ENCODE data around the gene ZNF219.

Gene ZNF219

DNA sequence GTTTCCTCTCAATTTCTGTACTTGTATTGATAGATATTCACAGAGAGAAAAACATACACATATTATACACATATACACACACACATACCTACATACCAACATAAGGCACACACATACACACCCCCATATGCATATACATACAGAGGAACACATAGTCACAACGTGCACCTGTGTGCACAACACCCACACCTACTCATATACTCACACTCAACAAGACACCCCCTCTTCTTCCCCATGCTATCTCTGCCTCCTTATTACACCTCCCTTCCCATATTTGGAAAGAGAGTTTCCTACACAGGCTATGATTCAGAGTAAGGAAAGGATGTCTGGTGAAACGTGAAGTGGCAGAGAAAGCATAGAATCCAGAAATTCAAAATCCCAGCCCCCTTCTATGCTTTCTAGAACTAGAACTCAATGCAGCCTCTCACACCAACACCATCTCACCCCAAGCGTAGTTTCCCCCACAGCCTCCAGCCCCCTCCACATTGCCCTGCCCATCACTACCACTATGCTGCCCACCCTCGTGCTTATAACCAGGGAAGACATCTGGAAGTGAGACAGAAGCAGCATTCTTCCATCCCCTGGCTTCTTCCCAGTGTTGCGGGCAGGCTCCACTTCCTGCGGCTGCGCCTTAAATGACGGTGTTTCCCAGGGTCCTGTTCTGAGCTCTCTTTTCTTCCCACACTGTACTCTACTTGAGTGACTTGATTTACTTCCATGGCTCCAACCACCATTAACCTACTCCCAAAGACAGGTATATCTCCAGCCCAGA is 38.4 kb downstream of the ZNF219 start:
- no peak for DNase-seq (ENCODE audit: low read depth)
- peaks cover 56% of the 10 kb centered on the region for H3K4me1 ChIP-seq (ENCODE audit: control insufficient read depth, insufficient read depth, low read length)
- no peak overlapping the region for H3K4me3 ChIP-seq (ENCODE audit: low read length)
- no peaks in the 10 kb centered on the region for H3K36me3 ChIP-seq (ENCODE audit: control insufficient read depth, insufficient read depth, low read length, severe bottlenecking)
- H3K9me3 ChIP-seq (ENCODE audit: control insufficient read depth, low read length), result no peaks in the 10 kb centered on the region
- H3K27me3 ChIP-seq (replicated peaks; ENCODE audit: control insufficient read depth, insufficient read depth, low read length), result no peaks in the 10 kb centered on the region
- H3K9ac ChIP-seq (ENCODE audit: low read length), result no peak overlapping the region

DNA sequence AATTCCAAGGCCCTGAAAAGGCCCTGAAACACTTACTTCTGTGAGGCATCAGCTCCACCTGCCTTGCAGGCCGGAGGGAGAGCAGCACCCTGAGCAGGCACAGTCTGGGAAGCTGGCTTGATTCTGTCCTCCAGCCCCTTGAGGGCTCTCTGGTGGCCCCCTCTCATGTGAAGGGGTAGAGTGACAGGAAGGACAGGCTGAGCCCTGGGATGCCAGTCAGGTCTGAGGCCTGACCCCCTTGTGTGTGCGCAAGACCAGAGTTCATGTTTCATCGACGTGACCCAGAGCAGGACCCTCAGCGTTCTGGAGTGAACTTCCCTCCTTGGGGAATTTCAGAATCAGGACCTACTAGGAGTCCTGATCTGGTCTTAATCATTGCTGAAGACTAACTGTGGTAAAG is 39.6 kb downstream of the ZNF219 start:
- no peak overlapping the region for H3K9ac ChIP-seq (ENCODE audit: low read length)
- H3K4me1 ChIP-seq (ENCODE audit: control insufficient read depth, insufficient read depth, low read length), result peaks cover 47% of the 10 kb centered on the region
- DNase-seq (ENCODE audit: low read depth), result no peak

DNA sequence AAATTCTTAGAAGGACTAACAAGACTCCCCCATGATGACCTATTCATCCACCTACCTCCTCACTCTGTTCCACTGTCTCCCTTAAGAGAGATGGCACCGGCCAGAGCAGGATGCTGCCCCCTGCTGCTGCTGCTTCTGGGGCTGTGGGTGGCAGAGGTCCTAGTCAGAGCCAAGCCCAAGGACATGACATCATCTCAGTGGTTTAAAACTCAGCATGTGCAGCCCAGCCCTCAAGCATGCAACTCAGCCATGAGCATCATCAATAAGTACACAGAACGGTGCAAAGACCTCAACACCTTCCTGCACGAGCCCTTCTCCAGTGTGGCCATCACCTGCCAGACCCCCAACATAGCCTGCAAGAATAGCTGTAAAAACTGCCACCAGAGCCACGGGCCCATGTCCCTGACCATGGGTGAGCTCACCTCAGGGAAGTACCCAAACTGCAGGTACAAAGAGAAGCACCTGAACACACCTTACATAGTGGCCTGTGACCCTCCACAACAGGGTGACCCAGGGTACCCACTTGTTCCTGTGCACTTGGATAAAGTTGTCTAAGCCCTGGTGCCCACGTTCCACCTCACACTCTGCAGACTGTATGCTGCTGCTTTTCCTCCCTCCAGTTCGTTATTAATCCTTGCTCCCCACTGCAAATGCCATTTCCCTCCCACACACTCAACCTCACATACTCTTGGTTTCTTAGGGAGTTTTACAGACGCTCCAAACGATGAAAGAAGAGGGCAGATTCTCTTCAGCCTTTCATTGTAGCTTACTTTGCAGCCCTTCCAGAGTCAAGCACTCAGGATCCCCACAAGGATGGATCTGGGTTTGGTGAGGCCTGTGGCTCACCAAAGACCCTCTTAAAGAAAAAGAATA is 40.4 kb downstream of the ZNF219 start, which contains the start of gene RNASE8:
TSS of gene RNASE8 (plus strand) at position 20 of the 873 bp plus-strand sequence. CDS start at position 91, 71 bp downstream.
- no peak within 1 kb of the TSS for H3K4me3 ChIP-seq (ENCODE audit: low read length)
- no peaks in the 10 kb centered on the region for H3K36me3 ChIP-seq (ENCODE audit: control insufficient read depth, insufficient read depth, low read length, severe bottlenecking)
- no peaks in the 10 kb centered on the region for H3K27me3 ChIP-seq (replicated peaks; ENCODE audit: control insufficient read depth, insufficient read depth, low read length)
- no peaks in the 10 kb centered on the region for H3K9me3 ChIP-seq (ENCODE audit: control insufficient read depth, low read length)
- H3K9ac ChIP-seq (ENCODE audit: low read length), result no peak within 1 kb of the TSS
- H3K4me1 ChIP-seq (ENCODE audit: control insufficient read depth, insufficient read depth, low read length), result peaks cover 38% of the 10 kb centered on the region
- DNase-seq (ENCODE audit: low read depth), result no peak

More for the DNA sequence above, 39.6 kb downstream of the ZNF219 start:
- no peaks in the 10 kb centered on the region for H3K9me3 ChIP-seq (ENCODE audit: control insufficient read depth, low read length)
- no peaks in the 10 kb centered on the region for H3K27me3 ChIP-seq (replicated peaks; ENCODE audit: control insufficient read depth, insufficient read depth, low read length)
- no peak overlapping the region for H3K4me3 ChIP-seq (ENCODE audit: low read length)
- H3K36me3 ChIP-seq (ENCODE audit: control insufficient read depth, insufficient read depth, low read length, severe bottlenecking), result no peaks in the 10 kb centered on the region

DNA sequence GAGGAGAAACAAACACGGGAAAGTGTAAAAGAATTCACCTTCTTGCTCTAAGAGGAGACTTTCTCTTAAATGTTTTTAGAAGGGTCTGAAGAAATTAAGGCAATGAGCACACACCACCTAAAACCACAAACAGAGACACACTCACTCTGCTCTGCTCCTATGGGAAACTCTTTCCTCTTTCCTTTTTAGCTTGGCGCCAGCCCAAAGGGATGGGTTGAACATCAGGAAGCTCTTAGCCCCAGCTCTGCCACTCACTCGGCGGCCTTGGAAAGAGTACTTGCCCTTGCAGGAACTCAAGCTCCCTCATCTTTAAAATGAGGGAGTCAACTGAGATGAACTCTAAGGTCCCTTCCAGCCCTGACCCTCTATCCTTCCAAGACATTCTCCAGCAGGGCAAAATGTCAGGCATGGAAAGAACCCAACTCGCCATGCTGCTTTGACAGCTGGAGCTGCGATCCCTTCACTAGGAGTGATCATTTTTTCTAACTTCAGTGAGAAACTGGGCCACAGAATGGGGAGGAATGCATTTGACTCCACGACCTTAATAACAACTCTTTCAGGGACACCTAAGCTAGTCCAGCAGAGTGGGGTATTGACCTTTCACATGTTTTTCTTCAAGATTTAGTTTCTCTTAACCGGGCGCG is 41.8 kb downstream of the ZNF219 start:
- no peaks in the 10 kb centered on the region for H3K36me3 ChIP-seq (ENCODE audit: control insufficient read depth, insufficient read depth, low read length, severe bottlenecking)

DNA sequence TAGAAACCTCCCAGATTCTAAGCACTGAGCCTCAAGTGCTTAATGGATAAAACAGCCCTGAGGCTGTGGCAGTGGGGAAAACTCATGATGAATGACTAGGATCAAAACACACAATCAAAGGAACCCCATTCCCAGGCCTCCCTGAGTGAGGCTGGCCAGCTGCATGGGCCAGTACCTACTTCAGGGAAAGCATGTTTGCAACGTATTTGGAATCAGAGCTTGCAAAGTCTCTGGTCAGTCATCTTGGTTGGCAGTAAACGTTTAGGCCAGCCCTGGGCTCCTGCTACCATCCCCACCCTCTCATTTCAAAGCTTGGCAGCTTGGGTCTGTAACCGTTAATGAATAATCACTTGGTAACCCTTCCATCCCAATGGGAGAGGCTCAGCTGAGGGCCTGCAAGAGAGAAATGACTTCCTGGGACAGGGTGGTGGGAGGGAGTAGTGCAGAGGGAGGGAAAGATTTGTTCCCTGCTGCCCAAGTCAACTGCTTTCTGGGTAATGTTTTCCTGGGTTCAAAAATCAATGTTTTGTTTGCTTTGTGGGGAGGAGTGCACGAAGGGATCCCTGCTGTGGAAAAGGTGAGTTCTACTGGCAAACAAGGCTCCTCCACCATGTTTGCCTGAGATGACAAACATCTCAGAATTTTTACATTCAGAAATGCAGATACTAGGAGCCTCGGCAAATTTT is 42.9 kb downstream of the ZNF219 start:
- DNase-seq (ENCODE audit: low read depth), result no peak
- Histone ChIP-seq H3K9ac (ENCODE audit: low read length) (no peak overlapping the region), H3K4me3 (ENCODE audit: low read length) (no peak overlapping the region), H3K4me1 (ENCODE audit: control insufficient read depth, insufficient read depth, low read length) (peaks cover 15% of the 10 kb centered on the region), H3K36me3 (ENCODE audit: control insufficient read depth, insufficient read depth, low read length, severe bottlenecking) (no peaks in the 10 kb centered on the region), H3K27me3 (replicated peaks; ENCODE audit: control insufficient read depth, insufficient read depth, low read length) (no peaks in the 10 kb centered on the region), H3K9me3 (ENCODE audit: control insufficient read depth, low read length) (no peaks in the 10 kb centered on the region)

More for the DNA sequence above, 41.8 kb downstream of the ZNF219 start:
- no peak for DNase-seq (ENCODE audit: low read depth)
- H3K9me3 ChIP-seq (ENCODE audit: control insufficient read depth, low read length), result no peaks in the 10 kb centered on the region
- H3K9ac ChIP-seq (ENCODE audit: low read length), result no peak overlapping the region
- H3K27me3 ChIP-seq (replicated peaks; ENCODE audit: control insufficient read depth, insufficient read depth, low read length), result no peaks in the 10 kb centered on the region
- peaks cover 26% of the 10 kb centered on the region for H3K4me1 ChIP-seq (ENCODE audit: control insufficient read depth, insufficient read depth, low read length)
- no peak overlapping the region for H3K4me3 ChIP-seq (ENCODE audit: low read length)

DNA sequence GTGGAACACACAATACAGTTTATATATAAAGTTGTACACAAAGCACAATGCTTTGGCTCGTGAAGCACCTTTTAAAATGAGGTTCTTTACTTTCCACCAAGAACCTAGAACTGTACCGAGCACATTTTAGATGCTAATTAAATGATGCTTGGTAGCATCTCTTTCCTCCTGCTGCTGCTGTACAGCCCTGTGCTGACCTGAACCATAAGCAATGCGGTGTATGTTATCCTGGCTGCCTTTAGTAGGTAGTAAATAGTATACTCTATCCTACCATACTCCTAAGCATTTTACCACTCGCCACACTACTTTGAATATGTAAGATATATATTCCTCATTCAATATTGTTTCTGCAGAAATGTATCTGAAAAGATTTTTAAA is 43.7 kb downstream of the ZNF219 start:
- no peak for DNase-seq (ENCODE audit: low read depth)
- H3K4me1 ChIP-seq (ENCODE audit: control insufficient read depth, insufficient read depth, low read length), result peaks cover 7% of the 10 kb centered on the region
- H3K9me3 ChIP-seq (ENCODE audit: control insufficient read depth, low read length), result no peaks in the 10 kb centered on the region
- no peak overlapping the region for H3K4me3 ChIP-seq (ENCODE audit: low read length)
- no peaks in the 10 kb centered on the region for H3K27me3 ChIP-seq (replicated peaks; ENCODE audit: control insufficient read depth, insufficient read depth, low read length)
- no peak overlapping the region for H3K9ac ChIP-seq (ENCODE audit: low read length)
- no peaks in the 10 kb centered on the region for H3K36me3 ChIP-seq (ENCODE audit: control insufficient read depth, insufficient read depth, low read length, severe bottlenecking)

DNA sequence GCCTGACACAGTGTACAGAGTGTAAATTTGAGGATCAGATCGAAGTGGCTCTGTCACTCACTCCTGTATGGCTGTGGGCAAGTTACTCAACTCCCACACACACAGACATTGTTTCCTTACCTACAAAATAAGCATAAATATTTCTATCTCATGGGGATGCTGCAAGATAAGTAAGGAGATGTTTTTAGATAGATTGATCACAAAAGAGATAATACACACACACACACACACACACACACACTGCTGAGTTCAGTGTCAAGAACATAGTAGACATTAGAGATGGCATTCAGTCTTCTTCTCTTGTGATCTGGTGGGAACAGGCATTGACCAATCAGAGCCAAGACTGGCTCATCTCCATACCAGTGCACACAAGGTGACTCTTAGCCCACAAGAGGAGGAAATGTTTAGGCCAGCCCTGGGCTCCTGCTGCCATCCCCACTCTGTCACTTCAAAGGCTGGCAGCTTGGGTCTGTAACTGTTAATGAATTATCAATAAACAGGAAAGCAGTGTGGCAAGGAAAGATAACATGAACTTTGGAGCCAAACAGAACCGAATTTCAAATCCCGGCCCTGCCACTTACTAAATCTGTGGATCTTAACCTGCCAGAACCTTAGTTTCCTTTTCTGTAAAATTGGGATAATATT is 44.2 kb downstream of the ZNF219 start:
- Histone ChIP-seq H3K9me3 (ENCODE audit: control insufficient read depth, low read length) (no peaks in the 10 kb centered on the region), H3K4me3 (ENCODE audit: low read length) (no peak overlapping the region), H3K36me3 (ENCODE audit: control insufficient read depth, insufficient read depth, low read length, severe bottlenecking) (no peaks in the 10 kb centered on the region), H3K27me3 (replicated peaks; ENCODE audit: control insufficient read depth, insufficient read depth, low read length) (no peaks in the 10 kb centered on the region), H3K9ac (ENCODE audit: low read length) (no peak overlapping the region), H3K4me1 (ENCODE audit: control insufficient read depth, insufficient read depth, low read length) (peaks cover 6% of the 10 kb centered on the region)
- no peak for DNase-seq (ENCODE audit: low read depth)

DNA sequence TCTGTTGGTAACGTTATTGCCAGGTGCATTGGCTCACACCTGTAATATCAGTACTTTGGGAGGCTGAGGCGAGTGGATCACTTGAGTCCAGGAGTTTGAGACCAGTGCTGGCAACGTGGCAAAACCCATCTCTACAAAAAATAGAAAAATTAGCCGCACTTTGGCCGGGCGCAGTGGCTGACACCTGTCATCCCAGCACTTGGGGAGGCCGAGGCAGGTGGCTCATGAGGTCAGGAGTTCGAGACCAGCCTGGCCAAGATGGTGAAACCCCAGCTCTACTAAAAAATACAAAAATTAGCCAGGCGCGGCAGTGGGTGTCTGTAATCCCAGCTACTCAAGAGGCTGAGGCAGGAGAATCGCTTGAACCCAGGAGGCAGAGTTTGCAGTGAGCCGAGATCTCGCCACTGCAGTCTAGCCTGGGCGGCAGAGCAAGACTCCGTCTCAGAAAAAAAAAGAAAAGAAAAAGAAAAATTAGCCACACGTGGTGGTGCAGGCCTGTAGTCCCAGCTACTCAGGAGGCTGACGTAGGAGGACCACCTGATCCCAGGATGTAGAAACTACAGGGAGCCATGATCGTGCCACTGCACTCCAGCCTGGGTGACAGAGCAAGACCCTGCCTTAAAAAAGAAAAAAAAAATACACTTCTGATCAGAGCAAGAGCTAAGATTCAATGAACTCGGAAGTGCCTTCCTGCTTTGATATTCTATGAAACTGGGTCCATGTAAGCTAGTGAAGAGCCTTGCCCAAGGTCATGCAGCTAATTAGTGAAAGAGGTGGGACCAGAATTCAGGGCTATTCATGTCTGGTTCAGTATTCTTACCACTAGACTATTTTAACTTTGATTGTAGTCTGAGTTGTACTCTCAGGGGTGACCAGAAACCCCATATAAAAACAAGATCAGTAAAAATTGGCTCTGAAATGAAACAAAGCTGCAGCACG is 45.0 kb downstream of the ZNF219 start:
- Histone ChIP-seq H3K27me3 (replicated peaks; ENCODE audit: control insufficient read depth, insufficient read depth, low read length) (no peaks in the 10 kb centered on the region), H3K9ac (ENCODE audit: low read length) (no peak overlapping the region), H3K4me1 (ENCODE audit: control insufficient read depth, insufficient read depth, low read length) (peaks cover 6% of the 10 kb centered on the region), H3K9me3 (ENCODE audit: control insufficient read depth, low read length) (no peaks in the 10 kb centered on the region), H3K36me3 (ENCODE audit: control insufficient read depth, insufficient read depth, low read length, severe bottlenecking) (no peaks in the 10 kb centered on the region), H3K4me3 (ENCODE audit: low read length) (no peak overlapping the region)
- no peak for DNase-seq (ENCODE audit: low read depth)

DNA sequence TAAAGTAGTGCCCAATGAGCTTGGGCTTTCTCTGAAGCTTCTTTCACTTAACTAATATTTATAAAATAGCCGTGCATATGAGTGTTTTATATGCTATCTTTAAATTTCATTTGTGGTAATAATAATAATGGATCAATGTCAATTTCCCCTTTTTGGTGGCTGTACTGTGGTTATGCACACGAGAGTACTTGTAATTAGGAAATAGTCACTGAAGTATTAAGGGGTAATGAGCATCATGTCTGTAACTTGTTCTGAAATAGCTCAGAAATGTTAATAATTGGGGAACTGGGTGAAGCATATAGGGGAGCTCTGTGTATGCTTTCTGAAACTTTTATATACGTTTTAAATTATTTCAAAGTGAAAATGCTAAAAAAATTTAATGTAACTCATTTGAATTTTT is 47.9 kb downstream of the ZNF219 start:
- no peak for DNase-seq (ENCODE audit: low read depth)
- H3K27me3 ChIP-seq (replicated peaks; ENCODE audit: control insufficient read depth, insufficient read depth, low read length), result no peaks in the 10 kb centered on the region
- no peak overlapping the region for H3K9ac ChIP-seq (ENCODE audit: low read length)
- no peaks in the 10 kb centered on the region for H3K36me3 ChIP-seq (ENCODE audit: control insufficient read depth, insufficient read depth, low read length, severe bottlenecking)
- no peak overlapping the region for H3K4me3 ChIP-seq (ENCODE audit: low read length)
- H3K9me3 ChIP-seq (ENCODE audit: control insufficient read depth, low read length), result no peaks in the 10 kb centered on the region
- peaks cover 10% of the 10 kb centered on the region for H3K4me1 ChIP-seq (ENCODE audit: control insufficient read depth, insufficient read depth, low read length)

DNA sequence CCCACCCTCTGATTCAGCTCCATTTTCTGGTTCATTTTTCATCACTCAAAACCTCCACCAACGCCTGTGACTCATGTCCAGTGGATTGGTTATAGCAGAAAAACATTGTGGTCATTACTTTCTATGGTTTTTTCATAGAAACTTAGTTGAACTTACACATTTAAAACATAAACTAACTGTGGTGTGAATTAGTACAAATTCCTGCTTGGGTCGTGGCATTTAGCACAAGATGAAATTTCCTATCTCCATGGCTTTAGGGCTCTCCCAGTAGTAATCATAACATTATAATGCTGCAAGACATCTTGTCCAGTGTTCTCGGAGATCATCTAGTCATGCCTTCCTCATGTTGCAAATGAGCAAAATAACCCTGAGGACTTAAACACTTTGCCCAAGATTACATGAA is 49.2 kb downstream of the ZNF219 start:
- H3K9me3 ChIP-seq (ENCODE audit: control insufficient read depth, low read length), result no peaks in the 10 kb centered on the region
- H3K4me3 ChIP-seq (ENCODE audit: low read length), result no peak overlapping the region
- no peaks in the 10 kb centered on the region for H3K27me3 ChIP-seq (replicated peaks; ENCODE audit: control insufficient read depth, insufficient read depth, low read length)
- no peaks in the 10 kb centered on the region for H3K36me3 ChIP-seq (ENCODE audit: control insufficient read depth, insufficient read depth, low read length, severe bottlenecking)
- no peak overlapping the region for H3K9ac ChIP-seq (ENCODE audit: low read length)
- peaks cover 16% of the 10 kb centered on the region for H3K4me1 ChIP-seq (ENCODE audit: control insufficient read depth, insufficient read depth, low read length)
- peak; percentile 40 for DNase-seq (ENCODE audit: low read depth)
